Measurements from ENCODE around the gene MUC4. TPM values are rescaled to one million over a fixed set of nuclear protein-coding genes. Genes with fewer than 3 reads are reported as not detected.

MUC4 gene
- total RNA-seq (not detected), polyA plus RNA-seq (not detected)

DNA sequence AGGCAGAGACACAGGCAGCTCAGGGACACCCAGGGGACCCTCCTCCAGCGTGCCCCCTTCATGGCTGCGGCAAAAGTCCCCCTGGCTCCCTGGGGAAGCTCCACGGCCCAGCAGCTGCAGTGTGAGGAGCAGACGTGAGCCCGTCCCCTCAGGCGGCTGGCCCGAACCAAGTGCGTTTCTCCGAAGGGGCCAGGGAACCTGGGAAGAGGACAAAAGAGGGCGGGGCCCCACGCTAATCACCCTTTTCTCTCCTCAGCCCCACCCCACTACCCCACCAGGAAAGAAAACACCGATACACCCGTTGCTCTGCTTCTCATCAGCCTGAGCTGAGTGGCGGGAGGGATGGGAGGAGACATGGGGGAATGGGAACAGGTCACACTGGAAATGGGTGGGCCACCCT is at the start of gene MUC4:
Gene MUC4, minus strand, starts transcription at position 174 of the 400 bp plus-strand sequence. Its CDS starts 112 bp downstream, at position 62.
- Histone ChIP-seq H3K4me3 (ENCODE audit: low read depth in 1 of 3, low read length in 3 of 3) (no peak within 1 kb of the TSS), H3K27me3 (ENCODE audit: control insufficient read depth in 4 of 4, insufficient read depth in 4 of 4, low read length in 3 of 4) (peaks cover 0 to 4% (median 2%) of the 10 kb centered on the region in 4 donors), H3K36me3 (ENCODE audit: control insufficient read depth in 4 of 4, insufficient read depth in 3 of 4, low read depth in 1 of 4, low read length in 3 of 4) (no peaks in the 10 kb centered on the region), H3K27ac (ENCODE audit: low read depth in 1 of 2, low read length in 2 of 2) (no peak within 1 kb of the TSS), H3K9ac (ENCODE audit: low read depth in 1 of 2, low read length in 2 of 2) (no peak within 1 kb of the TSS), H3K4me1 (ENCODE audit: control insufficient read depth in 4 of 4, insufficient read depth in 4 of 4, low read length in 3 of 4) (no peaks in the 10 kb centered on the region), H3K9me3 (ENCODE audit: control insufficient read depth in 4 of 4, low read length in 3 of 4) (no peaks in the 10 kb centered on the region)
- 29% methylated on average over 14 of the region's 14 CpGs for whole genome bisulfite sequencing
- TF ChIP-seq HNF4A (conservative IDR thresholded peaks at IDR 0.05) (no peak), RAD21 (IDR thresholded peaks at IDR 0.05) (no peak), JUND (IDR thresholded peaks at IDR 0.05) (no peak), REST (IDR thresholded peaks at IDR 0.05) (no peak), RXRA (IDR thresholded peaks at IDR 0.05) (no peak)
- DNase-seq (ENCODE audit: low spot score) = no peak

DNA sequence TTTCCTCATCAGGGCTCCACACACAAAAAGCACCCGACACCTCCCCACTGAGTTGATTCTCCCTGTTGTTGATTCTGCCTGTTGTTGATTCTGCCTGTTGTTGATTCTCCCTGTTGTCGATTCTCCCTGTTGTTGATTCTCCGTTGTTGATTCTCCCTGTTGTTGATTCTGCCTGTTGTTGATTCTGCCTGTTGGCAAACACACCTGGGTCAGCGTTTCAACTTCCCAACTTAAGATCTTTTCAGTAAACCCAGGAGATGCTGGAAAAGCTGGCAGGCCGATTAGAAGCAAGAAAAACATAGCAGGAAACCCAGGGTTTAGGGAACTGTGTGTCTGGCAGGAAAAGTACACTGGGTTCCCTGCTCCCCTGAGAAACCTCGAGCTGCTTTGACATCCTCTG is 48.7 kb upstream of the MUC4 start:
- DNase-seq (ENCODE audit: low spot score) = no peak
- no peaks in the 10 kb centered on the region for H3K27me3 ChIP-seq (ENCODE audit: control insufficient read depth in 4 of 4, insufficient read depth in 4 of 4, low read length in 3 of 4)

DNA sequence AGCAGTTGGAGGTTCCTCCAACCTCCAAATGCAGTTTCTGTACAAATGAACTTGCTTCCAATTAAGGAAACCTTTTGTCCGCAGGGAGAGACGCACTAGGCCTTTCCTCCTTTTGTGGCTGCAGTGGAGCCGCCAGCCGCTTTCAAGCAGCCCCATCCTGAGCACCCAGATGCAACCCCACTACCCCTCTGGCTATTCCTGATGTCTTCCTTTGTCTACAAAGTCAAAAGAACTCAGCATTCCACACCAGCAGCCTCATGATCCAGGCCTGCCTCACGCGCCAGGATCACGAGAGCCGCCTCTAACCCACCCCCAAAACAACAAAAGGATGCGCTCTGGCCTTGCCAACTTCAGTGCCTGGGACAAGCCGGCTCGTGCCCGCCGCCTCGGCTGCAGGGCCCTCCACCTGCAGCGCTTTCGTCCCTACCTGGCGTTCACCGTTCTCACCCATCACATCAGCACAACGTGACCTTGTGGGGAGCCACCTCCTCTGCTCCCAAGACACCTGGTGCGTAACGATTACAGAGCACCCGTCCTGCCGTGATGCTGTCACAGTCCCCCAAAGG is 48.2 kb upstream of the MUC4 start:
- Histone ChIP-seq H3K27ac (ENCODE audit: low read depth in 1 of 2, low read length in 2 of 2) (no peak overlapping the region), H3K4me3 (ENCODE audit: low read depth in 1 of 3, low read length in 3 of 3) (no peak overlapping the region), H3K27me3 (ENCODE audit: control insufficient read depth in 4 of 4, insufficient read depth in 4 of 4, low read length in 3 of 4) (no peaks in the 10 kb centered on the region), H3K4me1 (ENCODE audit: control insufficient read depth in 4 of 4, insufficient read depth in 4 of 4, low read length in 3 of 4) (peaks cover 0 to 19% (median 9%) of the 10 kb centered on the region in 4 donors), H3K9ac (ENCODE audit: low read depth in 1 of 2, low read length in 2 of 2) (no peak overlapping the region), H3K9me3 (ENCODE audit: control insufficient read depth in 4 of 4, low read length in 3 of 4) (no peaks in the 10 kb centered on the region), H3K36me3 (ENCODE audit: control insufficient read depth in 4 of 4, insufficient read depth in 3 of 4, low read depth in 1 of 4, low read length in 3 of 4) (peaks cover 0 to 5% (median 2%) of the 10 kb centered on the region in 4 donors)
- DNase-seq (ENCODE audit: low spot score) = no peak
- 89% methylated on average over 23 of the region's 23 CpGs for WGBS
- TF ChIP-seq SP1 (IDR thresholded peaks at IDR 0.05) (no peak), FOXA1 (IDR thresholded peaks at IDR 0.05) (no peak), TAF1 (conservative IDR thresholded peaks at IDR 0.05) (no peak), NR2F2 (IDR thresholded peaks at IDR 0.05) (no peak), JUND (IDR thresholded peaks at IDR 0.05) (no peak), REST (IDR thresholded peaks at IDR 0.05) (no peak), GABPA (IDR thresholded peaks at IDR 0.05 in 1 of 2, conservative IDR thresholded peaks at IDR 0.05 in 1 of 2) (no peak), RAD21 (IDR thresholded peaks at IDR 0.05) (no peak)
- TF ChIP-seq, protein P1, sequence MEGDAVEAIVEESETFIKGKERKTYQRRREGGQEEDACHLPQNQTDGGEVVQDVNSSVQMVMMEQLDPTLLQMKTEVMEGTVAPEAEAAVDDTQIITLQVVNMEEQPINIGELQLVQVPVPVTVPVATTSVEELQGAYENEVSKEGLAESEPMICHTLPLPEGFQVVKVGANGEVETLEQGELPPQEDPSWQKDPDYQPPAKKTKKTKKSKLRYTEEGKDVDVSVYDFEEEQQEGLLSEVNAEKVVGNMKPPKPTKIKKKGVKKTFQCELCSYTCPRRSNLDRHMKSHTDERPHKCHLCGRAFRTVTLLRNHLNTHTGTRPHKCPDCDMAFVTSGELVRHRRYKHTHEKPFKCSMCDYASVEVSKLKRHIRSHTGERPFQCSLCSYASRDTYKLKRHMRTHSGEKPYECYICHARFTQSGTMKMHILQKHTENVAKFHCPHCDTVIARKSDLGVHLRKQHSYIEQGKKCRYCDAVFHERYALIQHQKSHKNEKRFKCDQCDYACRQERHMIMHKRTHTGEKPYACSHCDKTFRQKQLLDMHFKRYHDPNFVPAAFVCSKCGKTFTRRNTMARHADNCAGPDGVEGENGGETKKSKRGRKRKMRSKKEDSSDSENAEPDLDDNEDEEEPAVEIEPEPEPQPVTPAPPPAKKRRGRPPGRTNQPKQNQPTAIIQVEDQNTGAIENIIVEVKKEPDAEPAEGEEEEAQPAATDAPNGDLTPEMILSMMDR (IDR thresholded peaks at IDR 0.05; ENCODE audit: low read depth, low read length, missing input control) = no peak

More for the DNA sequence above, 48.7 kb upstream of the MUC4 start:
- Histone ChIP-seq H3K9ac (ENCODE audit: low read depth in 1 of 2, low read length in 2 of 2) (no peak overlapping the region), H3K4me3 (ENCODE audit: low read depth in 1 of 3, low read length in 3 of 3) (no peak overlapping the region), H3K27ac (ENCODE audit: low read depth in 1 of 2, low read length in 2 of 2) (no peak overlapping the region), H3K9me3 (ENCODE audit: control insufficient read depth in 4 of 4, low read length in 3 of 4) (no peaks in the 10 kb centered on the region), H3K36me3 (ENCODE audit: control insufficient read depth in 4 of 4, insufficient read depth in 3 of 4, low read depth in 1 of 4, low read length in 3 of 4) (peaks cover under 1 to 5% (median 3%) of the 10 kb centered on the region in 4 donors), H3K4me1 (ENCODE audit: control insufficient read depth in 4 of 4, insufficient read depth in 4 of 4, low read length in 3 of 4) (peaks cover 0 to 19% (median 9%) of the 10 kb centered on the region in 4 donors)
- WGBS = 45% methylated on average over 6 of the region's 6 CpGs
- TF ChIP-seq GABPA (IDR thresholded peaks at IDR 0.05 in 1 of 2, conservative IDR thresholded peaks at IDR 0.05 in 1 of 2) (no peak), HNF4G (IDR thresholded peaks at IDR 0.05) (no peak), YY1 (IDR thresholded peaks at IDR 0.05) (no peak), NR2F2 (IDR thresholded peaks at IDR 0.05) (no peak), FOXA1 (IDR thresholded peaks at IDR 0.05) (peak; percentile 31), EGR1 (IDR thresholded peaks at IDR 0.05; ENCODE audit: low read depth in 2 of 2) (no peak)
- TF ChIP-seq, protein P1 (IDR thresholded peaks at IDR 0.05; ENCODE audit: low read depth, low read length, missing input control) = no peak

Measured in liver (tissue), 9 donors.